Testis (tissue), 3 donors: ENCODE measurements around the gene CRACDL. TPM values are rescaled to one million over a fixed set of nuclear protein-coding genes. Genes with fewer than 3 reads are reported as not detected.
"Not testable (repeated sequence)": the region's sequence is repeated elsewhere in the genome, so short reads cannot be mapped to it uniquely, and the experiment has no call there.

ENCODE experiments used
- DNase-seq: peaks from one replicate; pipeline ENCODE4 v3.0.0-alpha.2; 2019
- H3K27ac ChIP-seq, 2 donors: fragments of 200-600 bp; sonication (generic); one replicate each; pipeline ENCODE4 v1.5.1; 2019
- H3K27me3 ChIP-seq: fragments of 200-600 bp; sonication (generic); one replicate; pipeline ENCODE4 v1.5.1; 2019
- H3K36me3 ChIP-seq: fragments of 200-600 bp; sonication (generic); one replicate; pipeline ENCODE4 v1.5.1; 2017; ENCODE audit warnings: low read depth; ENCODE audit errors: missing control alignments
- H3K4me1 ChIP-seq: fragments of 200-600 bp; sonication (generic); one replicate; pipeline ENCODE4 v1.5.1; 2019
- H3K4me3 ChIP-seq, 2 donors: fragments of 200-600 bp; sonication (generic); one replicate each; pipeline ENCODE4 v1.5.1; 2017 to 2019
- H3K9me3 ChIP-seq: fragments of 200-600 bp; sonication (generic); one replicate; pipeline ENCODE4 v1.5.1; 2017
- CTCF ChIP-seq, 3 experiments: fragments of 450-650 bp in 2 of 3; fragments of 200-600 bp in 1 of 3; sonication (generic) in 1 of 3; IDR thresholded peaks; one replicate each; pipeline ENCODE4 v1.5.1; 2016 to 2019; ENCODE audit warnings: antibody characterized with exemption in 3 of 3, mild to moderate bottlenecking in 2 of 3, moderate library complexity in 1 of 3
- POLR2A ChIP-seq: fragments of 450-650 bp; IDR thresholded peaks from one replicate; pipeline ENCODE4 v1.6.1; 2017; ENCODE audit warnings: antibody characterized with exemption, mild to moderate bottlenecking, moderate library complexity
- WGBS, 2 donors: methylation state at CpG; one replicate each; pipeline ENCODE4 v1.1.5; 2018; 5-methylcytosine and 5-hydroxymethylcytosine counted together
- intact Hi-C: fragments of 100-400 bp; cut with DNase I; formaldehyde crosslinking; loops from one replicate; pipeline ENCODE4 v1.15.1; 2023; ENCODE audit warnings: low total_unique reads
- polyA plus RNA-seq: library from polyadenylated mRNA; stranded (reverse); fragments of 350-450 nt; fragmentation: Illumina TruSeq; extraction: RNeasy Lipid Tissue Mini Kit (QIAGEN cat#74804); gene quantifications from one replicate; pipeline ENCODE4 v1.2.3, GENCODE V29; 2014; ENCODE audit warnings: low read depth, low replicate concordance; ENCODE audit not compliant: insufficient read depth
- total RNA-seq, 2 donors: library from RNA; depleted of rRNA; stranded (reverse); fragments of >200 nt; gene quantifications; one replicate each; pipeline ENCODE4 v1.2.3, GENCODE V29; 2016

The CRACDL gene
- total and polyA plus RNA-seq, 3 donors from 2014 or later = 8.4 to 30.4 (median 29.1) TPM

- no peak overlapping the region for H3K4me3 ChIP-seq
- intact Hi-C loops = no loop called here
Measured at GRCh38 chr2:98882368-98882767, 53.7 kb downstream of the CRACDL start.

GRCh38 chr2:98881153-98881650 lies 54.8 kb downstream of the CRACDL start:
- Histone ChIP-seq H3K4me3 (no peak overlapping the region), H3K27me3 (no peaks in the 10 kb centered on the region), H3K27ac (no peak overlapping the region), H3K4me1 (no peaks in the 10 kb centered on the region), H3K36me3 (no peaks in the 10 kb centered on the region), H3K9me3 (no peaks in the 10 kb centered on the region)
- intact Hi-C loops = no loop called here
- 80% methylated on average over 7 of the region's 7 CpGs; no CpG with 5 or more reads in 1 of the 2 donors for WGBS, 2 donors
- TF ChIP-seq CTCF (IDR thresholded peaks at IDR 0.05) (no peak), POLR2A (no peak)
- no peak for DNase-seq

More at GRCh38 chr2:98882368-98882767, 53.7 kb downstream of the CRACDL start:
- Histone ChIP-seq H3K9me3 (no peaks in the 10 kb centered on the region), H3K27me3 (no peaks in the 10 kb centered on the region), H3K36me3 (no peaks in the 10 kb centered on the region), H3K27ac (no peak overlapping the region), H3K4me1 (no peaks in the 10 kb centered on the region)
- WGBS, 2 donors = 94 to 98% methylated on average over 3 of the region's 3 CpGs
- TF ChIP-seq POLR2A (no peak), CTCF (IDR thresholded peaks at IDR 0.05) (no peak)
- no peak for DNase-seq

- WGBS, 2 donors = 81% methylated on average over 12 to 20 of the region's 20 CpGs
Measured at GRCh38 chr2:98880266-98881152, 55.5 kb downstream of the CRACDL start.

GRCh38 chr2:98877658-98878057 lies 58.4 kb downstream of the CRACDL start:
- intact Hi-C loops, H3K27me3 ChIP-seq, H3K27ac ChIP-seq, H3K4me3 ChIP-seq, H3K9me3 ChIP-seq, DNase-seq, H3K4me1 ChIP-seq, H3K36me3 ChIP-seq: not testable (repeated sequence)
- 90 to 98% methylated on average over 5 of the region's 5 CpGs for WGBS, 2 donors

More at GRCh38 chr2:98880266-98881152, 55.5 kb downstream of the CRACDL start:
- Histone ChIP-seq H3K4me1 (no peaks in the 10 kb centered on the region), H3K4me3 (no peak overlapping the region), H3K27me3 (no peaks in the 10 kb centered on the region), H3K36me3 (no peaks in the 10 kb centered on the region), H3K9me3 (no peaks in the 10 kb centered on the region), H3K27ac (no peak overlapping the region)
- DNase-seq = no peak
- no peak for TF ChIP-seq CTCF (IDR thresholded peaks at IDR 0.05)
- no peak for TF ChIP-seq POLR2A
- intact Hi-C loops = no loop called here

- no peak overlapping the region for H3K4me3 ChIP-seq
Measured at GRCh38 chr2:98876741-98877140, 59.3 kb downstream of the CRACDL start.

More at GRCh38 chr2:98876741-98877140, 59.3 kb downstream of the CRACDL start:
- Histone ChIP-seq H3K9me3 (no peaks in the 10 kb centered on the region), H3K27ac (no peak overlapping the region), H3K27me3 (no peaks in the 10 kb centered on the region), H3K4me1 (no peaks in the 10 kb centered on the region), H3K36me3 (no peaks in the 10 kb centered on the region)
- TF ChIP-seq CTCF (IDR thresholded peaks at IDR 0.05) (no peak), POLR2A (no peak)
- intact Hi-C loops = no loop called here
- no peak for DNase-seq
- WGBS, 2 donors = 77 to 83% methylated on average over 3 of the region's 3 CpGs
